ENCODE results near the gene MTURN. TPM values are rescaled to one million over a fixed set of nuclear protein-coding genes. Genes with fewer than 3 reads are reported as not detected.

MTURN gene
- total RNA-seq, 1 donor from 2014 or later: 74.6 TPM

DNA sequence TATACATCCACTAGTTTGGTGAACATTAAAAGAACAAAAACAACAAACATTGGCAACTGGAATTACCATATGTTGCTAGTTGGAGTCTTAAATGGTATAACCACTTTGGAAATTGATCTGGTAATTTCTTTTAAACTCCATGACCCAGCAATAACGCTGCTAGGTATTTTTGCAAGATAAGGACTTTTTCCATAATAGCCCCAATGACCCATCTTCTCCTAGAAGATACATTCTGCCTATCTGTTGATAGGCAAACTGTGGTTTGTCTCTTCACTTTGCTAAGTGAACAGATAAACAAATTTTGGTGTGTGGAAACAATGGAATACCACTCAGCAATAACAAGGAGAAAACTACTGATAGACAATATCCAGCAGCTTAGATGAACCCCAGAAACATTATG is 30.6 kb upstream of the MTURN start:
- Histone ChIP-seq H3K36me3 (ENCODE audit: control insufficient read depth in 3 of 3, insufficient read depth in 3 of 3, low read length in 3 of 3) (no peaks in the 10 kb centered on the region), H3K4me1 (ENCODE audit: control insufficient read depth in 3 of 3, insufficient read depth in 3 of 3, low read length in 3 of 3) (no peaks in the 10 kb centered on the region), H3K9me3 (ENCODE audit: control insufficient read depth in 3 of 3, low read length in 3 of 3) (no peaks in the 10 kb centered on the region), H3K27me3 (ENCODE audit: control insufficient read depth in 3 of 3, insufficient read depth in 3 of 3, low read length in 3 of 3) (no peaks in the 10 kb centered on the region), H3K4me3 (ENCODE audit: low read length in 3 of 3) (no peak overlapping the region), H3K9ac (ENCODE audit: low read depth in 1 of 3, low read length in 3 of 3) (no peak overlapping the region), H3K27ac (ENCODE audit: low read depth, low read length) (no peak overlapping the region)

DNA sequence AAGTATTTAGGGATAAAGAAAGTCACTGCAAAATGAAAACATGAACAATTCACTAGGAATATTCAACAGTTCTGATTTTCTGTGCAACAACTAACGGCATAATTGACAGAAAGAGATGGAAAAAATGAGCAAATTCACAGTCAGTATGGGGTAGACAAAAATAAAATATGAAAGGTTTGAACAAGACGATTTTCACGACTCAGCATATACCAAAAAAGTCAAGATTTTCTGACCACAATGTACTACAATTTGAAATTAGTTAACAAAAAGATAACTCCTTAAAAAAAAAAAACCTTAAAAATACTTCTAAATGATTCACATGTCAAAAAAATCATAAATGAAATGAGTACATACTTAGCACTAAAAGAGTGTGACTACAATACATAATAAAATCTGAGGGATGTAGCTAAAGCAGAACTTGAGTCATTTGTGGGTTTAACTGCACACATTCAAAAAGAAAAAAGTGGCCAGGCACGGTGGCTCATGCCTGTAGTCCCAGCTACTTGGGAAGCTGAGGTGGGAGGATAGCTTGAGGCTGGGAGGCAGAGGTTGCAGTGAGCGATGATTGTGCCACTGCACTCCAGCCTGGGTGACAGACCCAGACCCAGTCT is 22.6 kb upstream of the MTURN start:
- Histone ChIP-seq H3K4me1 (ENCODE audit: control insufficient read depth in 3 of 3, insufficient read depth in 3 of 3, low read length in 3 of 3) (peaks cover 10 to 18% (median 10%) of the 10 kb centered on the region in 3 donors), H3K9ac (ENCODE audit: low read depth in 1 of 3, low read length in 3 of 3) (no peak overlapping the region), H3K9me3 (ENCODE audit: control insufficient read depth in 3 of 3, low read length in 3 of 3) (peaks cover 0 to 2% (median 0%) of the 10 kb centered on the region in 3 donors), H3K4me3 (ENCODE audit: low read length in 3 of 3) (no peak overlapping the region), H3K36me3 (ENCODE audit: control insufficient read depth in 3 of 3, insufficient read depth in 3 of 3, low read length in 3 of 3) (no peaks in the 10 kb centered on the region), H3K27ac (ENCODE audit: low read depth, low read length) (no peak overlapping the region), H3K27me3 (ENCODE audit: control insufficient read depth in 3 of 3, insufficient read depth in 3 of 3, low read length in 3 of 3) (no peaks in the 10 kb centered on the region)

DNA sequence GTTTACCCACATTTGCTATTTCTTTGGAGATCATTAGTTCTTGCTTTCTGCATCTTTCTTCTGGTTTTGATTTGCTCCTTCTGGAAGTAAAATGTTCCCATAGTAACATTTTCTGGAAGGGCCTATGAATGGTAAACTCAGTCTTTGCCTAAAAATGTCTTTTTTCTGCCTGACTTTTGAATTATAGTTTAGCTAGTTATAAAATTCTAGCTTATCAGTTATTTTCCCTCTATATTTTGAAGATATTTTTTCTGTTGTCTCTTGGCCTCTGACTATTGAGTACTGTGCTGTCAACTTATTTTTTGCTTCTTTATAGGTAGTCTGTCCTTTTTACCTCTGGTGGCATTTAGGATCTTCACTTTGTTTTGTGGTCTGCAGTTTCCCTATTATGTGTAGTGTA is 21.6 kb upstream of the MTURN start:
- Histone ChIP-seq H3K27me3 (ENCODE audit: control insufficient read depth in 3 of 3, insufficient read depth in 3 of 3, low read length in 3 of 3) (no peaks in the 10 kb centered on the region), H3K9me3 (ENCODE audit: control insufficient read depth in 3 of 3, low read length in 3 of 3) (peaks cover 0 to 2% (median 0%) of the 10 kb centered on the region in 3 donors), H3K9ac (ENCODE audit: low read depth in 1 of 3, low read length in 3 of 3) (no peak overlapping the region), H3K27ac (ENCODE audit: low read depth, low read length) (no peak overlapping the region), H3K4me3 (ENCODE audit: low read length in 3 of 3) (no peak overlapping the region), H3K4me1 (ENCODE audit: control insufficient read depth in 3 of 3, insufficient read depth in 3 of 3, low read length in 3 of 3) (peaks cover 10 to 18% (median 12%) of the 10 kb centered on the region in 3 donors), H3K36me3 (ENCODE audit: control insufficient read depth in 3 of 3, insufficient read depth in 3 of 3, low read length in 3 of 3) (no peaks in the 10 kb centered on the region)

DNA sequence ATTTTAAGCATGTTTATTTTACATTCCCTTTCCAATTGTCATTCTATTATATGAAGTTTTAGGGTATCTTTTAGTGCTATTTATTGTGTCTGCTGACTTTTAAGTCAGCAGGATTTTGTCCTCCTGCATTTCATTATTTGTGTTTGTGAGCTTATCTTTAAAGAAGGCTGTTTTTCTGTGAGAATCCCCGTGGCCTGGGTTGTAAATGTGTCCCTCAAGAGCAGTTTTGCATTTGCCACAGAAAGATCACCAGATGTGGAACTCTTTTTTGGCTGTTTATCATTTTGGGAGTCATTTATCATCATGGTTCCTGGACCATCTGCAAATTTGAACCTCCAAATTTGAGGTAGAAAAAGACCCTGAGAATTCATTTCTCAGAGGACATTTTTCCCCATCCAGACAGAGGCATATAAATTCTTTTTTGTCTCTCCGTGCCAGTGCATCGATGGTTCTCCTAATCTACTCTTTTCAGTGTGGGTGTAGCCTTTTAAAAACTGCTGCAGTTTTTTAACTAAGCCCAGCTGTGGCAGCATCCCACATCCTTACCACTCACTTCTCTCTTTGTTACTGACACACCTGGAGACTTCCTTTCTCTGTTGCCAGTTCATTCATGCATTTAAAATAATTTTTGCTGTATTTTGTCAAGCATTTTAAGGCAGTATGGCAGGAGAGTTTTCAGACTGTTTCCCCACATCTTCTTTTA is 20.1 kb upstream of the MTURN start:
- H3K9ac ChIP-seq (ENCODE audit: low read depth in 1 of 3, low read length in 3 of 3): no peak overlapping the region
- H3K27ac ChIP-seq (ENCODE audit: low read depth, low read length): no peak overlapping the region
- no peak overlapping the region for H3K4me3 ChIP-seq (ENCODE audit: low read length in 3 of 3)
- peaks cover 10 to 18% (median 12%) of the 10 kb centered on the region in 3 donors for H3K4me1 ChIP-seq (ENCODE audit: control insufficient read depth in 3 of 3, insufficient read depth in 3 of 3, low read length in 3 of 3)
- peaks cover 0 to 2% (median 0%) of the 10 kb centered on the region in 3 donors for H3K9me3 ChIP-seq (ENCODE audit: control insufficient read depth in 3 of 3, low read length in 3 of 3)
- H3K36me3 ChIP-seq (ENCODE audit: control insufficient read depth in 3 of 3, insufficient read depth in 3 of 3, low read length in 3 of 3): no peaks in the 10 kb centered on the region
- no peaks in the 10 kb centered on the region for H3K27me3 ChIP-seq (ENCODE audit: control insufficient read depth in 3 of 3, insufficient read depth in 3 of 3, low read length in 3 of 3)

DNA sequence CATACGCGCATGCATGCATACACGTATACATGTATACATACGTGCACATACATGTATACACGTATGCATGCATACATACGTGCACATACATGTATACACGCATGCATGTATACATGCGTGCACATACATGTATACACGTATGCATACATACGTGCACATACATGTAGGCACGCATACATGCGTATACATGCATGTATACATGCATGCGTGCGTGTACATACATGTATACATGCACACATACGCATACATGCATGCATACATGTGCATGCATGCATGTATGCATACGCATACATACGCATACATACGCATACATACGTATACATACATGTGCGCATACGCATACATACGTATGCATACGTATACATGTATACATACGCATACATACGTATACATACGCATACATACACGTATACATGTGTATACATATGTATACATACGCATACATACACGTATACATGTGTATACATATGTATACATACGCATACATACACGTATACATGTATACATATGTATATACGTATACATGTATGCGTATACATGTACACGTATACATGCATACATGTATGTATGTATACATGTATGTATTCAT is 19.0 kb upstream of the MTURN start:
- Histone ChIP-seq H3K36me3 (ENCODE audit: control insufficient read depth in 3 of 3, insufficient read depth in 3 of 3, low read length in 3 of 3) (no peaks in the 10 kb centered on the region), H3K27ac (ENCODE audit: low read depth, low read length) (no peak overlapping the region), H3K9me3 (ENCODE audit: control insufficient read depth in 3 of 3, low read length in 3 of 3) (peaks cover 0 to 2% (median 0%) of the 10 kb centered on the region in 3 donors), H3K27me3 (ENCODE audit: control insufficient read depth in 3 of 3, insufficient read depth in 3 of 3, low read length in 3 of 3) (no peaks in the 10 kb centered on the region), H3K9ac (ENCODE audit: low read depth in 1 of 3, low read length in 3 of 3) (no peak overlapping the region), H3K4me3 (ENCODE audit: low read length in 3 of 3) (no peak overlapping the region), H3K4me1 (ENCODE audit: control insufficient read depth in 3 of 3, insufficient read depth in 3 of 3, low read length in 3 of 3) (peaks cover 10 to 18% (median 12%) of the 10 kb centered on the region in 3 donors)

DNA sequence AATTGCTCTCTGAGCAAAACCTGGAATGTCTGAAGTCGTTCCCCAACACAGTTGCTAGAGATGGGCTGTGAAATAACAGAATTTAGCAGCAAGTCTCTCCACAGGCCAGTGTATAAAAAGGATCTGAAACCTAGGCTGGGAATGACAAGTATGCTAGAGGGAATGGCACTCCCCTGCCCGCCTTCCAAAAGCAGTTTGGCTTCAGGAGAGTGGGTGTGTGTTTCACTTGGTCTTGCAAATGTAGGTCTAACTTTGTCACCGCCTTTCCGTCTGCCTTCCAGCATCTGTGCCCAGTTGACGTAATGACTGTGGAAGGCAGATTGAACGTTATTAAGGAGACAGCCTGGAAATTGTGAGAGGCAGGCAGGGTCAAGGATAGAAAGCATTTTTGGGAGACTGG is 18.0 kb upstream of the MTURN start:
- Histone ChIP-seq H3K27me3 (ENCODE audit: control insufficient read depth in 3 of 3, insufficient read depth in 3 of 3, low read length in 3 of 3) (no peaks in the 10 kb centered on the region), H3K9ac (ENCODE audit: low read depth in 1 of 3, low read length in 3 of 3) (peak overlapping the region in 2 of 3 donors; percentile 46 to 57), H3K36me3 (ENCODE audit: control insufficient read depth in 3 of 3, insufficient read depth in 3 of 3, low read length in 3 of 3) (no peaks in the 10 kb centered on the region), H3K4me3 (ENCODE audit: low read length in 3 of 3) (peak overlapping the region in 2 of 3 donors; percentile 25 to 32), H3K27ac (ENCODE audit: low read depth, low read length) (peak overlapping the region; percentile 59), H3K4me1 (ENCODE audit: control insufficient read depth in 3 of 3, insufficient read depth in 3 of 3, low read length in 3 of 3) (peaks cover 10 to 18% (median 12%) of the 10 kb centered on the region in 3 donors), H3K9me3 (ENCODE audit: control insufficient read depth in 3 of 3, low read length in 3 of 3) (peaks cover 0 to 2% (median 0%) of the 10 kb centered on the region in 3 donors)

DNA sequence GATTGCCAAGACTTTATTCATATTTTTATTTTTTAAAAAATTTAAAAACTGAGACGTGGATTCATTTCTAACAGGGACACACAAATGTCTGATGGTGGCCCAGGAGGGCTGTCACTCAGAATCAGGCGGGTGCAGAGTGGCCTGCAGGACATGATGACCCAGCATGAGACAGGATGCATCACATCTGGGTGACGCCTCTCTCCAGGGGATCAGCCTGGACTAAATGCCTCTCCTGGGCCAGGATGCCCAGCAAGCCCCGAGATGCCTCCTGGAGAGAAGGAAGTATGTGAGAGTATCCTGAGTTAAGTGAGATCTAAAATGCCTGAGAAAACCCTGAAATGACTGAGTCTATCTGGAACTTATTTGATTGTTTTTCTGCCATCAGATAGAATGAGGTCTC is 16.9 kb upstream of the MTURN start:
- no peaks in the 10 kb centered on the region for H3K27me3 ChIP-seq (ENCODE audit: control insufficient read depth in 3 of 3, insufficient read depth in 3 of 3, low read length in 3 of 3)
- no peak overlapping the region for H3K27ac ChIP-seq (ENCODE audit: low read depth, low read length)
- no peaks in the 10 kb centered on the region for H3K36me3 ChIP-seq (ENCODE audit: control insufficient read depth in 3 of 3, insufficient read depth in 3 of 3, low read length in 3 of 3)
- peaks cover 10 to 18% (median 12%) of the 10 kb centered on the region in 3 donors for H3K4me1 ChIP-seq (ENCODE audit: control insufficient read depth in 3 of 3, insufficient read depth in 3 of 3, low read length in 3 of 3)
- H3K9me3 ChIP-seq (ENCODE audit: control insufficient read depth in 3 of 3, low read length in 3 of 3): peaks cover 0 to 1% (median 0%) of the 10 kb centered on the region in 3 donors
- no peak overlapping the region for H3K4me3 ChIP-seq (ENCODE audit: low read length in 3 of 3)
- H3K9ac ChIP-seq (ENCODE audit: low read depth in 1 of 3, low read length in 3 of 3): no peak overlapping the region

DNA sequence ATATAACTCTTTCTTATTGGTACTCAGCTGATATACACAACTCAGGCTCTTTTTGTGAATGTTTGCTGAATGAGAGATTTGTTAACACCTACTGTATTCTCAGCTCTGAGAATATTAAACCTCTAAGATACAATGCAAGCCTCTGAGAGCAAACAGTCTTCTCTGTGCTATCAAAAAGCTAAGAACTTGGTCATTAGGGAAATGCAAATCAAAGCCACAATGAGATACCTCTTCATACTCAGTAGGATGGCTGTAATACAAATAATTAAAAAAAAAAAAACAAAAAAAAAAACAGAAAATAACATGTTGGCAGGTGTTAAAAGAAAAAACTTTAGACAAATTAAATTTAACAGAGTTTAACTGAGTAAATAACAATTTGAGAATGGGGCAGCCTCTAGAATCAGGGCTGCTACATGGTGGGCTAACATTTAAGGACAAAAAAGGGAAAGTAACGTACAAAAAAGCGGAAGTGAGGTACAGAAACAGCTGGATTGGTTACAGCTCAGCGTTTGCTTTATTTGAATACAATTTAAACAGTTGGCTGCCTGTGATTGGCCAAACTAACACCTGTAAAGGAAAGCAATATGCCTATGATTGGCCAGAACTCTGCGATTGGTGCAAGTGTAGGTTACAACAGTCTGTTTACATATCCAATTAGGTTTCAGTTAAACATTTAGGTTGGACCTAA is 14.8 kb upstream of the MTURN start:
- H3K36me3 ChIP-seq (ENCODE audit: control insufficient read depth in 3 of 3, insufficient read depth in 3 of 3, low read length in 3 of 3): no peaks in the 10 kb centered on the region
- peaks cover 10 to 18% (median 12%) of the 10 kb centered on the region in 3 donors for H3K4me1 ChIP-seq (ENCODE audit: control insufficient read depth in 3 of 3, insufficient read depth in 3 of 3, low read length in 3 of 3)
- no peak overlapping the region for H3K9ac ChIP-seq (ENCODE audit: low read depth in 1 of 3, low read length in 3 of 3)
- no peaks in the 10 kb centered on the region for H3K9me3 ChIP-seq (ENCODE audit: control insufficient read depth in 3 of 3, low read length in 3 of 3)
- no peak overlapping the region for H3K4me3 ChIP-seq (ENCODE audit: low read length in 3 of 3)
- H3K27me3 ChIP-seq (ENCODE audit: control insufficient read depth in 3 of 3, insufficient read depth in 3 of 3, low read length in 3 of 3): no peaks in the 10 kb centered on the region
- no peak overlapping the region for H3K27ac ChIP-seq (ENCODE audit: low read depth, low read length)

DNA sequence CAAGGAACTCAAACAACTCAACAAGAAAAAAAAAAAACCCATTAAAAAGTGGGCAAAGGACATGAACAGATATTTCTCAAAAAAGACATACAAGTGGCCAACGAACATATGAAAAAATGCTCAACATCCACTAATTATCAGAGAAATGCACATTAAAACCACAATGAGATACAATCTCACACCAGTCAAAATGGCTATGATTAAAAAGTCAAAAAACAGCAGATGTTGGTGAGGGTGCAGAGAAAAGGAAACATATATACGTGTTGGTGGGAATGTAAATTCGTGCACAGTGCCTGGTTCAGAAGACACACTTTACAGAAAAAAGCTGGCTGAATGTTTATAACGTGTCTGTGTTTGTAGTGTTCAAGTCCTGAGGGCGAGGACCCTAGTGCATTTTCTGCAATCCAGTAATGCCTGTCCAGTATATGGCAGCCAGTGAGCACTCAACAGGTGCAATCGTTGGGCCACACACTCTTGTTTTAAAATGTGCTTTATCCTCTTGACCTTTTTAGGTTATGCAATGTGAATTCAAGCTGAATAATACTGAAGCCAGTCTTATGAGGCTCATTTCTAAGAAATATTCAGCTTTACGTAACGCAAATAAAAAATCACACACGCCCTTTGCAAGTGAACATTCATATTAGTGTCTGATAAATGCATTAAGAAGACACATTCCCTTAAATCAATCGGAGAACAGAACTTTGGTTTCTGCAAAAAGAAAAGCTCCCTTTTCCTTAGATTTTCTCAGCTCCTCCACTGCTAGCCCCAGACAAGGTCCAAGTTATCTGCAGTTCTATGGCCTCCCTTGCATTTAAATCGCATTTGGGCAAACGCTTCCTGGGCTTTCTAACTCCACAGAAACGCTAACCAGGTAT is 813 bp upstream of the MTURN start:
- no peaks in the 10 kb centered on the region for H3K27me3 ChIP-seq (ENCODE audit: control insufficient read depth in 3 of 3, insufficient read depth in 3 of 3, low read length in 3 of 3)
- peak overlapping the region in 2 of 3 donors; percentile 64 to 77 for H3K9ac ChIP-seq (ENCODE audit: low read depth in 1 of 3, low read length in 3 of 3)

More for the DNA sequence above, 813 bp upstream of the MTURN start:
- Histone ChIP-seq H3K27ac (ENCODE audit: low read depth, low read length) (peak overlapping the region; percentile 50), H3K36me3 (ENCODE audit: control insufficient read depth in 3 of 3, insufficient read depth in 3 of 3, low read length in 3 of 3) (no peaks in the 10 kb centered on the region), H3K4me1 (ENCODE audit: control insufficient read depth in 3 of 3, insufficient read depth in 3 of 3, low read length in 3 of 3) (peaks cover 9 to 19% (median 14%) of the 10 kb centered on the region in 3 donors), H3K9me3 (ENCODE audit: control insufficient read depth in 3 of 3, low read length in 3 of 3) (no peaks in the 10 kb centered on the region), H3K4me3 (ENCODE audit: low read length in 3 of 3) (peak overlapping the region; percentile 66 to 85 (median 68))

Data from skeletal muscle tissue (tissue), 4 donors.